GM12801 (cell line): ENCODE measurements around the gene NANOGP8.

Experiments
- CTCF ChIP-seq: IDR thresholded peaks from one replicate; pipeline ENCODE4 v1.5.1; 2011; ENCODE audit warnings: control low read depth; ENCODE audit not compliant: insufficient read length; ENCODE audit errors: extremely low read depth

Gene NANOGP8

GRCh38 chr15:35080226-35080625, 4.9 kb downstream of the NANOGP8 start:
- no peak for TF ChIP-seq CTCF

GRCh38 chr15:35078221-35078915, 6.7 kb downstream of the NANOGP8 start:
- TF ChIP-seq CTCF, result no peak

- TF ChIP-seq CTCF, result no peak
Observed at GRCh38 chr15:35071106-35071505, 14.0 kb downstream of the NANOGP8 start.

GRCh38 chr15:35068846-35069475, 16.1 kb downstream of the NANOGP8 start:
- no peak for TF ChIP-seq CTCF

- TF ChIP-seq CTCF, result no peak
Observed at GRCh38 chr15:35067496-35068347, 17.4 kb downstream of the NANOGP8 start.

GRCh38 chr15:35066094-35066493, 19.0 kb downstream of the NANOGP8 start:
- TF ChIP-seq CTCF, result no peak

GRCh38 chr15:35064576-35065190, 20.4 kb downstream of the NANOGP8 start:
- no peak for TF ChIP-seq CTCF
